A673 (cell line): ENCODE data around the gene SCGN.

ENCODE experiments used
- CTCF ChIP-seq: fragments of 300-800, 200-600 bp; sonication (generic); conservative IDR thresholded peaks from 2 replicates; pipeline ENCODE4 v1.5.1; 2017; ENCODE audit warnings: low read depth, mild to moderate bottlenecking, antibody characterized with exemption, low read length, moderate library complexity, mixed read lengths
- EZH2 ChIP-seq: fragments of 200-600 bp; sonication (generic); IDR thresholded peaks from 2 replicates; pipeline ENCODE4 v1.6.1; 2017; ENCODE audit warnings: borderline replicate concordance, low read depth, mild to moderate bottlenecking, mixed read lengths, antibody characterized with exemption, low read length; ENCODE audit not compliant: poor library complexity, severe bottlenecking

DNA sequence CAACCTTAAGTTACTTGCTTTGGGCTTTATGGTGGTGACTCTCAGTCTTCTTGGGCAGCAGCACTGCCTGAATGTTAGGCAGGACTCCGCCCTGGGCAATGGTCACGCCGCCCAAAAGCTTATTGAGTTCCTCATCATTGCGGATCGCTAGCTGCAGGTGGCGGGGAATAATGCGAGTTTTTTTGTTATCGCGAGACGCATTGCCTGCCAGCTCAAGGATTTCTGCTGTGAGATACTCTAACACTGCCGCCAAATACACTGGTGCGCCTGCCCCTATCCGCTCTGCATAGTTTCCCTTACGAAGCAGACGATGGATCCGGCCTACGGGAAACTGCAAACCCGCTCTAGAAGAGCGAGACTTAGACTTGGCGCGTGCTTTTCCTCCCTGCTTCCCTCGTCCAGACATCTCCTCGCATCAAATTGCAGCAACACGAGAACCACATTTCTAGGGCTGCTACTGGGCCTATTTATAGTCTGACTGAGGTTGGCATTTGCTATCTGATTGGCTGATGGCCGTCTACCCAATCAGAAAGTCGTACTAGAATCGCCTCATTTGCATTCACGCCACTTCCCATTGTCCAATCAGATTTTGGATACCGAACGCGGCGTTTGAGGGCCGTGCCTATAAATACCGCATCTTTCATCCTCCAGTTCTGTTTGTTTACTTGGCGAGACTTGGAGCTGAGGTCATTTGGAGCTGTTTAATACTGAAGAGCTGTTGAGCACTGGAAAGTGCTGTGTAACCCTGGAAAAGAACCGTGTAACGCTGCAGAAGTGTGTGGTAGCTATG is 74.3 kb downstream of the SCGN start:
- TF ChIP-seq CTCF (no peak), EZH2 (no peak)
